Spinal cord (tissue), 10 donors: ENCODE data around the gene BBS9. TPM values are rescaled to one million over a fixed set of nuclear protein-coding genes. Genes with fewer than 3 reads are reported as not detected.
"Not testable (repeated sequence)": the region's sequence is repeated elsewhere in the genome, so short reads cannot be mapped to it uniquely, and the experiment has no call there.

Source experiments
- DNase-seq, 6 donors: peaks; one replicate each; pipeline versions ENCODE4 v3.0.0 to v3.0.0-alpha.2; 2013 to 2015; ENCODE audit warnings: low spot score in 6 of 6, low read depth in 4 of 6
- H3K27ac ChIP-seq: one replicate; pipeline ENCODE4 v1.5.1; 2013; ENCODE audit warnings: low read depth, low read length, control low read depth
- H3K27me3 ChIP-seq: one replicate; pipeline ENCODE4 v1.6.1; 2013; ENCODE audit warnings: low read length; ENCODE audit not compliant: control insufficient read depth, insufficient read depth
- H3K36me3 ChIP-seq: one replicate; pipeline ENCODE4 v1.6.1; 2013; ENCODE audit warnings: low read length; ENCODE audit not compliant: control insufficient read depth, insufficient read depth
- H3K4me1 ChIP-seq: one replicate; pipeline ENCODE4 v1.6.1; 2013; ENCODE audit warnings: low read length; ENCODE audit not compliant: control insufficient read depth, insufficient read depth
- H3K4me3 ChIP-seq: one replicate; pipeline ENCODE4 v1.5.1; 2013; ENCODE audit warnings: low read depth, low read length, control low read depth
- H3K9me3 ChIP-seq: one replicate; pipeline ENCODE4 v1.6.1; 2013; ENCODE audit warnings: low read length; ENCODE audit not compliant: control insufficient read depth, insufficient read depth
- WGBS: methylation state at CpG from one replicate; pipeline ENCODE4 v1.1.5; 2013; ENCODE audit warnings: missing lambda C conversion rate; ENCODE audit not compliant: insufficient coverage; 5-methylcytosine and 5-hydroxymethylcytosine counted together
- polyA plus RNA-seq, 2 donors: library from polyadenylated mRNA; unstranded; fragments of 120-200 nt; gene quantifications; one replicate each; pipeline ENCODE4 v1.2.1, GENCODE V29; 2013; ENCODE audit not compliant: insufficient read length in 2 of 2
- total RNA-seq, 2 donors: library from RNA; depleted of rRNA in 1 of 2; stranded (reverse); fragments of 120-200 nt in 1 of 2; fragments of >200 nt in 1 of 2; gene quantifications; one replicate each; pipeline versions ENCODE4 v1.2.3 to v1.2.4, GENCODE V29; 2013 to 2014
- donor health status: healthy.

Gene BBS9
- total and polyA plus RNA-seq, 4 donors, result 19.3 to 67.8 (median 28.9) TPM

DNA sequence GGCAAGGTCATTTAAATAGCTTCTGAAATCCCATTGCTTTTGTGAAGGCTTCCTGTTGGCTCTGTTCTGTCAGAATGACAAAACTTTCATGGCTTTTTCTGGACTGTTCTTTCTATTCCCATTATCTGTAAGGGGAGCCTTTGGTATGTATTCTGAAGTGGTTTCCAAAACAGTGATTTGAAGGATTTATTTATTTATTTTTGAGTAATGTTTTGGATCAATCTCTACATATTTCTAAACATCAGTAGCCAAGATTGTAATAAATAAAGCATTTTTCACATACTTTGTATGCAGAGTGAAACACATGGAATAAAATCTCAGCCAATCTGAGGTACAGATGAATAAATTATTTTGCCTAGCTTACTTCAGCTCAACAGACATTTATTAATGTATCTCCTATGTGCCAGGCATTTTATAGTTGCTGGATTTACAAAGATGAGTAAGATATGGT, 121.1 kb downstream of the BBS9 start:
- DNase-seq, result peak in 1 of 6 donors; percentile 6

DNA sequence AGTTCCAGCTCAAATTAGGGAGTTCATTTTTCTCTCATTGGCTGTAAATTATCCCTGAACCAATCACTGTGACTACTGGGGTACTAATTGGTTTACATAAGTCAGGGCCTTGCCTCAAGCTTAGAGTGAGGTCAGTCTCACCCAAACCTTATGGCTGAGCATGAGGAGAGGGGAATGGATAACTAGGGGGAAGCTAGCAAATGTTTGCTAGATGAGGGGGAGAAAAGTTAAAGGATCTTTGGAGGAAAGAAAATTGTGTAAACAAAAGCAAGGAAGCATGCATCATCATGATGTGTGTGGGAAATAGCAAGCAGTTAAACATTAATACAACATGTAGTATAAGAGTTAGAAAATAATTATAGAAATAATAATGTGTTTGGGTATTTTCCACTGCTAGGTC, 121.9 kb downstream of the BBS9 start:
- Histone ChIP-seq H3K4me3 (no peak overlapping the region), H3K27ac (no peak overlapping the region), H3K4me1 (no peaks in the 10 kb centered on the region), H3K27me3 (no peaks in the 10 kb centered on the region), H3K36me3 (no peaks in the 10 kb centered on the region), H3K9me3 (no peaks in the 10 kb centered on the region)
- no peak for DNase-seq

More for the DNA sequence above, 121.1 kb downstream of the BBS9 start:
- Histone ChIP-seq H3K27me3 (no peaks in the 10 kb centered on the region), H3K4me3 (no peak overlapping the region), H3K9me3 (no peaks in the 10 kb centered on the region), H3K4me1 (no peaks in the 10 kb centered on the region), H3K36me3 (no peaks in the 10 kb centered on the region), H3K27ac (no peak overlapping the region)

DNA sequence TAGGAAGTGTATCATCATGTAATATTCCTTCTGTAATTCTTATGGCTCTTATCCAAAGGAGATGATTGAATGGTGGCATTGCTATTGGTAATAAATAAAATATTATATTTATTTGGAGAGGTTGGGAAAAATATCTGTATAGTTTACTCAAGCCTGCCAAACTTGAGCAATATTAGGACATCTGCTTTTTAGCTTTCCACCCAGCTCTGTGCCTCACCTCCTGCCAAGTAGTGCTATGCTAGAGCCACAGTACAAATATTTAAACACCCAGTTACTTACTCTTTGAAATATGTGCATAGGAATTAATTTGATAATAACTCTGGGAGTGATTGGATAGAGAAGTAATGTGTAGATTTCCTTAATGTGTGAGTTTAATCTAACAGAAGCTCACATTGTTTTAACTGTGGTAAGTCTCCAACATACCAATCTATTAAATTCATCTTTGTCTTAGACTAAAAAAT, 129.2 kb downstream of the BBS9 start:
- Histone ChIP-seq H3K36me3 (no peaks in the 10 kb centered on the region), H3K9me3 (no peaks in the 10 kb centered on the region), H3K4me3 (no peak overlapping the region), H3K27ac (no peak overlapping the region), H3K4me1 (no peaks in the 10 kb centered on the region), H3K27me3 (no peaks in the 10 kb centered on the region)
- no peak for DNase-seq

GRCh38 chr7:33261585-33261984, 132.2 kb downstream of the BBS9 start:
- no peak overlapping the region for H3K27ac ChIP-seq
- WGBS, result no CpG with 5 or more reads among the region's 3 CpGs

DNA sequence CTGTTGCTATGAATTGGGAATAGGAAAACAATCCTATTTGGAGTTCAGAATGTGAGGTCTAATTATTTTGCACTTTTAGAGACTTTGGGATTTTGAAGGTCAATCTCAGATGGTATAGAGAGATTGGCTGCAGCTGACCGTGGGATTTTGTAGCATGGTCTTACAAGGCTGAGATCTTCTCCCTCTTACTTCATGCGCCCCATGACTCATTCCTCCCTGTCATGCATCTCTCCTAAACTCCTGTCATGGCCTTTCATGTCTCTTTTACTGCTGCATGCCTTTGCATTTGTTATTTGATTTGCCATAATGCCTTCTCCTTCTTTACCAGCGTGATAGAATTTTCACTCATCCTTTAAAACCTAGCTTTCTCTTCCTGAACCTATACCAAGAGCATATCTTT, 133.1 kb downstream of the BBS9 start:
- Histone ChIP-seq H3K27me3 (no peaks in the 10 kb centered on the region), H3K9me3 (no peaks in the 10 kb centered on the region), H3K4me1 (no peaks in the 10 kb centered on the region), H3K4me3 (no peak overlapping the region), H3K36me3 (no peaks in the 10 kb centered on the region), H3K27ac (no peak overlapping the region)
- no peak for DNase-seq
- 100% methylated on average over 1 of the region's 3 CpGs for WGBS

More at GRCh38 chr7:33261585-33261984, 132.2 kb downstream of the BBS9 start:
- H3K4me3 ChIP-seq, result no peak overlapping the region
- H3K9me3 ChIP-seq, result no peaks in the 10 kb centered on the region
- no peaks in the 10 kb centered on the region for H3K4me1 ChIP-seq
- DNase-seq, result no peak
- H3K27me3 ChIP-seq, result no peaks in the 10 kb centered on the region
- no peaks in the 10 kb centered on the region for H3K36me3 ChIP-seq

GRCh38 chr7:33271839-33272371, 142.5 kb downstream of the BBS9 start:
- WGBS, result no CpG with 5 or more reads among the region's 4 CpGs

DNA sequence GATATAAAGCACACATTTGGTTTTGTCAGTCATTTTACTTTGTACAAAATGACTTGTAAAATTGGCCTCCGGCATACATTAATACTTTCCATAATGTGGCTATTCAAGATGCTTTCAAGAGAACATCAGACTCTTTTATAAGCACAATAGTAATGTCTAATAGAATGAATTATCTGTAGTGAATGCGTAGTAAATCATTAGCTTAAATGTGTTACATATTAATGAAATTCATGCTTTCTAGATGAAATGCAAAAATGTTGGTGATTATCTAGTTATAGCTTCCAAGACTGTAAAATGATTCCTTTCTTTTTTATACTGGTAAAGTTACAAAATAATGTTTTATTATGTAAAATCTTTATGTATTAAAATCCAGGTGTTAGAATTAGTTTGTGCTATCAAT, 144.0 kb downstream of the BBS9 start:
- WGBS, result no CpG with 5 or more reads among the region's 2 CpGs
- Histone ChIP-seq H3K27me3 (no peaks in the 10 kb centered on the region), H3K4me3 (no peak overlapping the region), H3K4me1 (no peaks in the 10 kb centered on the region), H3K36me3 (no peaks in the 10 kb centered on the region), H3K27ac (no peak overlapping the region), H3K9me3 (peaks cover 9% of the 10 kb centered on the region)
- no peak for DNase-seq

More at GRCh38 chr7:33271839-33272371, 142.5 kb downstream of the BBS9 start:
- not testable (repeated sequence) for H3K36me3 ChIP-seq, H3K9me3 ChIP-seq, H3K4me3 ChIP-seq, H3K27me3 ChIP-seq, H3K27ac ChIP-seq, DNase-seq, H3K4me1 ChIP-seq

DNA sequence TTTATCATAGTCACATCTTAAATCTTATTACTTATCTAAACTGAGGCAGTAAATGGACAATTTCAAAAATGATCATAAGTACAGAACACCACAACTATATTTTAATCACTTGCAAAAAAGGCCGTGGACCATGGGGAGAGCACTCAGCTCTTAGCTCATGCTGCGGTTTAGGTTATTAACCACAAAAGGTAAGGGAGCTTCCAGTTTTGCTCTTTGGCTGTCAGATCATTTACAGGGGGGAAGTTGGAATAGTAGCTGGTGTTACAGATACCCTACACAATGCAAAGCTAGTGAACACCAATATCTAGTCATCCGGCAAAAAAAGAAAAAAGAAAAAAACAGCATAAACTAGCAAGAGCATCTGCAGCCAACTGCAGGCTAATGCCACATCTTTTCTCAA, 147.0 kb downstream of the BBS9 start:
- DNase-seq, result no peak
- Histone ChIP-seq H3K27ac (no peak overlapping the region), H3K4me1 (no peaks in the 10 kb centered on the region), H3K36me3 (no peaks in the 10 kb centered on the region), H3K27me3 (no peaks in the 10 kb centered on the region), H3K9me3 (peaks cover 15% of the 10 kb centered on the region), H3K4me3 (no peak overlapping the region)
- no CpG with 5 or more reads among the region's 3 CpGs for WGBS

DNA sequence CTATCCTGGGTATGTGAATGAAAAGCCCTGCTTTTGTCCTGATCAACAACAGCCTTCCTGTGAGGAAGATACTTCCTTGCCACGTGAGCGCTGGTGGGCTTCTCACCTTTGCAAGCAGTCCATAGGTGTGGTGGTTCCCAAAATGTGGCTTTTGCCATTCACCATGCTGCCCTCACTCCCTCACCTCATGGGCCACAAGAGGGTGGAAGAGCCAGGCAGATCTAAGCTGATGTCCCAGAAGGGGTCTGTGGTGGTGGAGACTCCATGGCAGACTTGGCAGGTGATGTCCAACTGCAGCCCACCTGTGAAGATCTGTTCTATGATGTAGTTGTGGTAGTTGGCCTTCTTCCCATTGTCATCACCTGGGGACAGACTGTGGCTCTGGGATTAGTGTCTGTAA, 147.4 kb downstream of the BBS9 start:
- Histone ChIP-seq H3K9me3 (peaks cover 11% of the 10 kb centered on the region), H3K27me3 (no peaks in the 10 kb centered on the region), H3K4me1 (no peaks in the 10 kb centered on the region), H3K36me3 (no peaks in the 10 kb centered on the region), H3K4me3 (no peak overlapping the region), H3K27ac (no peak overlapping the region)
- no CpG with 5 or more reads among the region's 2 CpGs for WGBS
- no peak for DNase-seq

- Histone ChIP-seq H3K9me3 (peaks cover 11% of the 10 kb centered on the region), H3K4me3 (no peak overlapping the region), H3K4me1 (no peaks in the 10 kb centered on the region), H3K36me3 (no peaks in the 10 kb centered on the region), H3K27me3 (no peaks in the 10 kb centered on the region), H3K27ac (no peak overlapping the region)
- DNase-seq, result no peak
- WGBS, result no CpG with 5 or more reads among the region's 3 CpGs
Observed at GRCh38 chr7:33278095-33278494, 148.7 kb downstream of the BBS9 start.
